NCI-H1436 treated with DMSO at 0.1 percent for 48 hours (cell line): ENCODE results near the gene HYI.
"Not testable (repeated sequence)": the region's sequence is repeated elsewhere in the genome, so short reads cannot be mapped to it uniquely, and the experiment has no call there.

ENCODE experiments used
- DNase-seq: peaks from one replicate; lab custom pipeline; 2025; lab: John Stamatoyannopoulos, UW

The HYI gene

GRCh38 chr1:43453442-43454269 is at the start of gene HYI:
HYI (minus strand) TSS chr1:43453931; CDS start chr1:43453793, 138 bp downstream.
- DNase-seq = no peak

DNA sequence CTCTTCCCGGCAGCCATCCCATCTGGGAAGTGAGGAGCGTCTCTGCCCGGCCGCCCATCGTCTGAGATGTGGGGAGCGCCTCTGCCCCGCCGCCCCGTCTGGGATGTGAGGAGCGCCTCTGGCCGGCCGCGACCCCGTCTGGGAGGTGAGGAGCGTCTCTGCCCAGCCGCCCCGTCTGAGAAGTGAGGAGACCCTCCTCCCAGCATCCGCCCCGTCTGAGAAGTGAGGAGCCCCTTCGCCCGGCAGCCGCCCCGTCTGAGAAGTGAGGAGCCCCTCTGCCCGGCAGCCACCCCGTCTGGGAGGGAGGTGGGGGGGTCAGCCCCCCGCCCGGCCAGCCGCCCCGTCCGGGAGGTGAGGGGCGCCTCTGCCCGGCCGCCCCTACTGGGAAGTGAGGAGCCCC is 48.1 kb upstream of the HYI start:
- DNase-seq = not testable (repeated sequence)

DNA sequence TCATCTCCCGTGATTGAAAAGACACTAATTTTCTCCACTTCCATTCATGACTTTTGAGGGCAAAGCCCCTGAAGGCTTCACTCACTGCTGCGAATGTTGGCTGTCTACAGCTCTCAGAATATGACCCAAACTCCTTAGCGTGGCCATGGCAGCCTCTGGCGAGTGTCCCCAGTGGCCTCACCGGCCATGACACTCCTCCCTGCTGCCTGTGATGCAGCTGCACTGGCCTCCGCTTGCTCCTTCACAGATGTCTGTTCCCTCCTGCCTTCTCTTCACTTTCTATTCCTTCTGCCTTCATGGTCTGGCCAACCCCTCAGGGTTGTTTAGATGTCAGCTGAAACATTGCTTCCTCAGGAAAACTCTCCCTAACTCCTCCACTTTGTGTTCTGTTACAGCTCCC is 46.2 kb upstream of the HYI start:
- no peak for DNase-seq

GRCh38 chr1:43495204-43495603 is 41.5 kb upstream of the HYI start:
- DNase-seq = no peak

DNA sequence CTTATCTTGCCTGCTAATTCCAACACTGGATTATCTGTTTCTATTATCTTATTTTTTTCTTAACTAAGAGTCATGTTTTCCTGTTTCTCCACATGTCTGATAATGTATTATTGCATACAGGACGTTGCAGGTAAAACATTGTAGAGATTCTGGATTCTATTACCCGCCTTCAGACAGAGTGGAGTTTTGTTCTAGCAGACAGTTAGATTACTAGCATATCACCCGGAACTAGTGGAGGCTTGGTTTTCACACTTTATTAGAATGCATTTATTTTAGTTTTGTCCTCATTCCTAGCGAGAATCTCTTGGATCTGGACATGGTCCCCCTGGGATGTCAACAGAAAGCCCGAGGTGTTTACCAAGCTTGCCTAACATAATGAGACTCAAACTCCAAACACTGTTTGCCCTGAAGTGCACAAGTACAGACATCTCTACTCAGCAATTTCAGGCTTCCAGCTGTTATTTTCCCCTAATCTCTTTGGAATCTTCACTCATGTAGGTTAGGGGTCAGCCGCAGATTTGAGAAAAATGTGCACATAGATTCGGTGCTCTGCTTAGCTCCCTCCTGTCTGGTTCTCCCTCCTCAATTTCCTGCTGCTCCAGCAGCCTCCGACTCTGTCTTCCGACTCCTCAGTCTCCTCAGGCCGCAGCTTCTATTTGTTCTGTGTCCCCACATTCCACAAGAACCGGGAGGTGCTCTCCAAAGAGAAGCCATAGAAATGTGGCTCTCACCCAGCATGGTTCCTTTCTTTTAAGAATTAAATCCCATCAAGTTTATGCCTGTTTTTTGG is 40.1 kb upstream of the HYI start:
- no peak for DNase-seq

DNA sequence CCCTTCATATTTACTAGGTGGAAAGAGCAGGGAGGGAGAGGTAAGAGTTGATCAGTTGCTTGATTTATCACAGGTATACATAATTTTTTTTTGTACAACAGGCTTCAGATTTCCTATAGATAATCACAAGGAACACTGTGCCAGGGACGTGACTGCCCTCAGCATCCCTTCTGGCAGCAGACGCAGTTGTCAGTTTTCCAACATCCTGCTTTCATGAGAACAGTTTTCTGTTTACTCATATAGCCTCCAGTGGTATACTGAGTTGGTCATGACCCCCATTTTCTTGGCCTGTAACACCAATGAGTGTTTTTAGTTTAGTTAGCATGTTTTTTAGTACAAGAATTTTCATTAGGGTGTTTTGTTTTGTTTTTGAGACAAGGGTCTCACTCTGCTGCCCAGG is 39.1 kb upstream of the HYI start:
- DNase-seq = no peak

GRCh38 chr1:43491061-43491460 is 37.3 kb upstream of the HYI start:
- no peak for DNase-seq

DNA sequence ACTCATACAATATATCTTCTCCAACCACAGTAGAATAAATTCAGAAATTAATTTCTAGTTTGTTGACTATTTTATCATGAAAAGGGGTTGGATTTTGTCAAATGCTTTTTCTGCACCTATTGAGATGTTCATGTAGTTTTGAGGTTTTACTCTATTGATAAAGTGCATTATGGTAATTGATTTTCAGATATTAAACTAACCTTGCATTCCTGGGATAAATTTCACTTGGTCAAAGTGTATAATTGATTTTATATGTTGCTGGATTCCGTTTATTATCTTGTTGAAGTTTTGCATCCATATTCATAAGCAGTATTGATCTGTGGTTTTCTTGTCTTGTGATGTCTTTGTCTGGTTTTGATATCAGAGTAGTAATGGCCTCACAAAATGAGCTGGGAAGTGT is 34.4 kb upstream of the HYI start:
- no peak for DNase-seq

DNA sequence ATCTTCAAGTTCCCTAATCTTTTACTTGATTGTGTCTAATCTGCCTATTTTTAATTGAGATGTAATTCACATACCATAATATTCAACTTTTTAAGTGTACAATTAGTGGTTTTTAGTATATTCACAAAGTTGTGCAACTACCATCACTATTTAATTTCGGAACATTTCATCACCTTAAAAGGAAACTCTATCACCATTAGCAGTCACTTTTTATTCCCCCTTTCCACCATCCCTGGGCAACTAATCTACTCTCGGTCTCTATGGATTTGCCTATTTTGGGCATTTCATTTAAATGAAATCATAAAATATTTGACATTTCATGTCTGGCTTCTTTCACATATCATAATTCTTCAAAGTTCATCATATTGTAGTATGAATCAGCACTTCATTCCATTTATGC is 30.6 kb upstream of the HYI start:
- no peak for DNase-seq

DNA sequence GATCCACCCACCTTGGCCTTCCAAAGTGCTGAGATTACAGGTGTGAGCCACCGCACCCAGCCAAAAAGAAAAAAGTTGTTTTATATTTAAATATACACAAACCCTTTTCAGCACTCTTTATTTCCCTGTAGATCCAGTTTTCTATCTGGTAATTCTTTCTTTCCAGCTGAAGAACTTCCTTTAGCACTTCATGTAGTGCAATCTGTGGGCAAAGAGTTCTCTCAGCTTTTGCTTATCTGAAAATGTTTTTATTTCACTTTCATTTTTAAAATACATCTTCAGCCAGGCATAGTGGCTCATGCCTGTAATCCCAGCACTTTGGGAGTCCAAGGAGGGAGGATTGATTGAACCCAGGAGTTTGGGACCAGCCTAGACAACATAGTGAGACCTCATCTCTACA is 28.5 kb upstream of the HYI start:
- DNase-seq = no peak

DNA sequence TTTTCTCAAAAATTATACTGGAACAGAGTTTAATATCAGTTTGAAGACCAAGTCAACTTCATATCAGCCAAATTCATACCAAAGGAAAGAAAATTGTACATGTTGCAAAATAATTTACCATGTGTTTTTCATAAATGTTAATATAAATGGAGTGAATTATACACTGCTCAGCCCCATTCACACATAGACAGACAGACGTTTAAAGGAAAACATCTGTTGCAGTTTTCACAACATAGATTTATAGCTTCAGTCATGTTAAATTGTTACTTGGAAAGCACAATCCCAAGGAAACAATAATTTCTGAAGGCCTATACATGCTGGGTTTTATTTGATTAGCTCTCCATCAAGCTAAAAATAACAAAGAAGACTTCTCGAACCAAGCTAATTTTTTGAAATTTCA is 27.8 kb upstream of the HYI start:
- DNase-seq = no peak

DNA sequence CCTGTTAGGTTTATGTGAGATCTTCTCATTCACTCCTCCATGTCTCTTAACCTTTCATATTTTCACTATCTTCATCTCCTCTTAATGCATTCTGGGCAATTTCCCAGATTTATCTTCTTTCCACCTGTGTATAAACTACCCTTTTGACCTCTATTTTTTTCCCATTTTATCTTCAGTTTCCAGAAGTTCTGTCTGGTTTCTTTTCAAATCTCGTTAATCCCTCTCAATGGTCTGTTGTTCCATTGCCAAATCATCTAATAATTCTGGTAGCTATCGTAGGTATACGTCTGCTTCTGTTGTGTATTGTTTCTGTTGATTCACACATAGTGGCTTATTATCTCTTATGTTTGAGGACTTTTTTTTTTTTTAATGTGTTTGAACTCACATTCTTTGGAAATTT is 25.7 kb upstream of the HYI start:
- no peak for DNase-seq

- DNase-seq = no peak
These were observed 24.0 kb upstream of the HYI start for GRCh38 chr1:43477716-43478115.

GRCh38 chr1:43475611-43476401 is 22.1 kb upstream of the HYI start:
- DNase-seq = not testable (repeated sequence)

DNA sequence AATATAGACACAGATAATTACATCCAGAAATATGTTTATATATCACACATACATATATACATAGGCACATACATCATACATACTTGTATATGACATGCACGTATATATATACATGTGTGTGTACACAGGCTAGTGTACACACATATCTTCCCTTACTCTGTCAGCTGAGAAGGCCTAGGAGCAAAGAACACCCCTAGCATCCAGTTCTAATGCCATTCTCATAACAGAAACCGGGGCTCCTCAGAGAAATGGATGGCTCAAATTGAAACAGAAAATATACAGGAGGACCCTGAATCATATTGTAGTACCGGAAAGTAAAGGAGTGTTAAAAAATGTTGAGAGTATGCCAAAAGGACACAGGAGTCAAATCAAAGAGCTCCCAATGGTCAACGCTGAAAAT is 19.7 kb upstream of the HYI start:
- DNase-seq = no peak

DNA sequence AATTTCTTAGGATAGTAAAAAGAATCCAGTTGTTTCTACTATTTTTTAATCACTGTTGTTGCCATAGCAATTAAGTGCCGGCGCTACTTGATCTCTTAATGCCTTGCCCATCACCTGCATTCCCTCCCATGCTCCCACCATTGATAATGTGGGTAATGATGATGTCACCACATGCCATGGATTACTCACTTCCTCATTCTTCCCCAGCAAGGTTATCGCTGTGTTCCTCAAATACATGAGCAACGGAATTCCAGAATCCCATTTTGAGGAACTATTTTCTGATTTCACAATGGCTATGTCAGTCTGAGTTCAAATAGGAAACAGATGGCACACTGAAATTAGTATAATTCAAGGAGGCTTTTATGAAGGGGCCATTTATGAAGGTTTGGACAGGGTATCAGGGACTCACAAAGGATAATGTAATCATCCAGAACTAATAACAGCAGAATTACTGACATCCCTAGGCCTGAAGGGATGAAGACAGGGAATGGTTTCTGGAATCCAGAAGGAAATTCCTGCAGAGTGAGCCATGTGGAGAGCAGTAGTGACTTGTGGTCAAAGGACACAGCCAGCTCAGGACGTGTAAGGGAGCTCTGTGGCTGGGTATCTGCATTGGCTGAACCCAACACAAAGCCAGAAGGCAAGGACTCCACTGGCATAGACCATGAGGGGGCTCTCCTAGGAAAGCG is 18.9 kb upstream of the HYI start:
- DNase-seq = not testable (repeated sequence)

- no peak for DNase-seq
These were observed 18.3 kb upstream of the HYI start for GRCh38 chr1:43472087-43472462.

- no peak for DNase-seq
These were observed 16.2 kb upstream of the HYI start for GRCh38 chr1:43469932-43470331.

DNA sequence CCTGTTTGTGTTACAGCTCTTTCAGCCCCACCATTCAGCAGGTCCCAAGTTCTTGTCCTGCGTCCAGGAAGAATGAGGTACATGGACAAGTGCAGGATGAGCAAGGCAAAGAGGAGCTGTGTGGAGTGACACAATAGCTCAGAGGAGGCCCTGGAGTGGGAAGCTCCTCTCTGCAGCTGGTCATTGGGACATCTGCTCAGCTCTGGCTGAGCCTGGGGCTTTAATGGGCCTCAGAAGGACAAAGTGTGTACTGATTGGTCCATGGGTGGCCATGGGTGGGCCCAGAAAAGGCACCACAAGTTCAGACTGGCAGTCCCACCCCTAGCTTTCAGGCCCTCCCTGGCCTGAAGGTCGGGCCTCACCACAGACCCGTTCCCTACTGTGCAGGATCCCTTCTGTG is 14.7 kb upstream of the HYI start:
- DNase-seq = no peak

- no peak for DNase-seq
These were observed 12.7 kb upstream of the HYI start for GRCh38 chr1:43466403-43466802.

GRCh38 chr1:43465505-43466067 is 11.9 kb upstream of the HYI start:
- DNase-seq = no peak
